Dedifferentiated amniotic fluid mesenchymal stem cell (primary cell): Measurements from ENCODE around the gene SERINC5.

Experiments
- DNase-seq: peaks from one replicate; pipeline ENCODE4 v3.0.0-alpha.2; 2016; ENCODE audit errors: extremely low spot score

SERINC5 gene

DNA sequence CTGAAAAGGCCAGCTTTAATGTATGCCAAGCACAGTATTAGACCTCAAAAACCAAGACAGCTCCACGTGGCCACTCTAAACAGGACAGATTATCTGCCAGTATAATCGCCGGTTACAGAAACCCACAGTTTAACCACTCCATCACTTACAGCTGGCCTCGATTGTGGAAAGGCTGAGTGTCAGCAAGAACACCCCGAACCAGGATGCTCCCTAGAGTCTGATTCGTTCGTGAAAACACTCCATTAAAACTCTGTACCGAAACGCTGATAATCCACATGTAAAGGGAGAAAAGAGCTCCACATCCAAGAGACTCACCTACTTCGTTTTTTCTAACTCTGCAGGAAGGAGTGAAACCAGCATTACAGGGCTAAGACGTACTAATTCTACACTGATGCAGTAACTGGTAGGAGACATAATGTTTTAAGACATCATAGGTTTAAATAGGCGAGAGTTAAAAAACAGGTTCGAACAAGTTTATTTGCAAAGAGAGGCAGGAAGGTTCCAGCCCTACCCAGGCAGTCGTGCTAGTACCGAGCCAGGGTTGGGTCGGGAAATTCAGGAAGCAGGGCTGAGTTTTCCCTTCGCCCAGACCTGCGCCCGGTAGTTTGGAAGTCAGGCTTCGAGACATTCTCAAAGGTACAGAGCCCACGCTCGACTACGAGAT is 949 bp downstream of the SERINC5 start:
- peak; percentile 16 for DNase-seq

DNA sequence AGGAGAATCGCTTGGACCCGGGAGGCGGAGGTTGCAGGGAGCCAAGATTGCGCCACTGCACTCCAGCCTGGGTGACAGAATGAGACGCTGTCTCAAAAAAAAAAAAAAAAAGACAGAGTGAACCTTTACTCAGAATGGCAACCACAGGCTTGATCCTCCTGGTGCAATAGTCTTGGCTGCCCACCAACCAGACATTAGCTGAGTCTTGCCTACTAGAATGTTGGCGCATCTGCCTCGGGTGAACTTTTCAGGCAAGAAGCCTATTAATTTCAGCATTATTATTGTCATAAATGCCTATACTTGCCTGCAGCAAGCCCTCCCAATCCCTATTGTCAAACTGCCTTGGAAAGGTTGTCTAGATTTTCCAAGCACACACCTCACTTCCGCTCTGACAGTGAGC is 4.2 kb downstream of the SERINC5 start:
- no peak for DNase-seq

DNA sequence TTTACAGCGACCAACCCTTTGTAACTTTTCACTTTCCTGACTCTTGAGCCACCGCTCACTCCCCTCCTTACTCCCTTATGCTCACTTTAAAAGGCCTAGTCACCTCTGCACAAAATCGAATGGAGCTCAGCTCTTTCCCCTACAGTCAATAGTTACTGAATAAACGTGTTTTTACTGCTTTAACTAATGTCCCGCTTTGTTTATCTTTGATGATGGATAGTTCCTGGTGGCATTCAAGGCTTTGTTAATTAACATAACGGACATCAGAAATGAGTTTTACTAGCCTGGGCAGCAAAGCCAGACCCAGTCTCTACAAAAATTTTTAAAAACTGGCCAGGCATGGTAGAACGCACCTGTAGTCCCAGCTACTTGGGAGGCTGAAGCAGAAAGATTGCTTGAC is 5.0 kb downstream of the SERINC5 start:
- DNase-seq = no peak

DNA sequence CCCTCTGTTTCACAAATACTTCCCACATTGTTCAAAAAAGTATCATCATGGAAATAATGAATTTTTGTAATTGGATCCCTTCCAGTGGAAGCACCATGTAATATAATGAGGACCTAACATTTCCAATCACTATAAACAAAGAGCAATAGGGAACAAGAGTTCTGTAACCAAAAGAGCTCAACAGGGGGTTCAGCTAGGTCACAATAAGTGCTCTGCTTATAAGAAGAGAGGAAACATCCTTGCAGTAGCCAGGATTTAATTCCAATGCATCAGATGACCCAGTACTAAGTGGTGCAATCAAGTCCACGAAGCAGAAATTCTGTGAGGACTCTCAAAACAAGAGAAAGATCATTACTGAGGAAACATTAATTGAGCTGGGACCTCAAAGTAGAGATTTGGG is 5.9 kb downstream of the SERINC5 start:
- no peak for DNase-seq

DNA sequence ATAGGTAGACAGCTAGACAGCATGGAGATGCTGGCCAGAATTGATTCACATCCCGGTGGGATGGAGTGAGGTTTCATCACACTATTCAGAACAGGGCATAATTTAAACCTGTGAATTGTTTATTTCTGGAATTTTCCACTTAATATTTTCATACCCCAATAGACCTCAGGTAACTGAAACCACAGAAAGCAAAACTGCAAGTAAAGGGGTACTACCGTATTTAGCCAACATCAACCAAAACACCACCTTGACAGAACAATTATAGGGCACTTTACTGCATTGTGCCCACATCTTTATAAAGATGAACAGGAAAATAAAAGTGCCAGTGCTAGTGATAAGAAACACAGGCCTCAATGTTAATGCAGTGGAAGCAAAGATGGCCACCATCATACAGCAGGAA is 7.5 kb downstream of the SERINC5 start:
- DNase-seq = no peak

DNA sequence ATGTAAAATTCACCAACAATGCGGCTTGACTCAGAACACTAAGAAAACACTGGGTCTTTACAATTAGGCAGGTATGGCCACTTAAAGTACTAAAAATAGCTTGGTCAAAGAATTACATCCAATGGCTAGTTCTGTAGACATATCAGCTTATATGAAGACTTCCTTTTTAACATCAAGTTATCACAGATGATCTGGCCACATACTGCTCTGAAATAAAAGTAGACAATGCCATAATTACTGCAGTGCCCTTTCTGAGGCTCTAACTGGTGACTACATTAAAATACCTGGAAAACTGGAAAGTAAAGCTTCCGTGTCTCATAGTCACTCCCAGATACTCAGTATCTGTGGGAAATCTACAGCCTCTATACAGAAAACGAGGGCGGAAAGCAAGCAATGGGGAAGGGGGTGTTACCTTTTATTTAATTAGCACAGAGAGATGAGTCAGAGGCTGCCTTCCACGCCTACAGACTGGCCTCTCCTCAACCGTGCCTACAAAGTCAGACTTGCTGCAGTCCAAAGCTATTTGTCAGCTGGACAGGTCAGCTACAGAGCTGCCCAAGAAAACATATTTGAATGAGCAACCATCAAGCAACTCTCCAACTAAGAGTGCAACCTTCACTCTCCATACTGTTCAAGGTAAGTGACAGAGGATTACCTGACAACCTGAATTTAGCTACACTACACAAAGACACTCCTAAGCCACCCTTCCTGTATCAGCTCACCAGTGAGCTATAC is 8.7 kb downstream of the SERINC5 start:
- DNase-seq = peak; percentile 88

DNA sequence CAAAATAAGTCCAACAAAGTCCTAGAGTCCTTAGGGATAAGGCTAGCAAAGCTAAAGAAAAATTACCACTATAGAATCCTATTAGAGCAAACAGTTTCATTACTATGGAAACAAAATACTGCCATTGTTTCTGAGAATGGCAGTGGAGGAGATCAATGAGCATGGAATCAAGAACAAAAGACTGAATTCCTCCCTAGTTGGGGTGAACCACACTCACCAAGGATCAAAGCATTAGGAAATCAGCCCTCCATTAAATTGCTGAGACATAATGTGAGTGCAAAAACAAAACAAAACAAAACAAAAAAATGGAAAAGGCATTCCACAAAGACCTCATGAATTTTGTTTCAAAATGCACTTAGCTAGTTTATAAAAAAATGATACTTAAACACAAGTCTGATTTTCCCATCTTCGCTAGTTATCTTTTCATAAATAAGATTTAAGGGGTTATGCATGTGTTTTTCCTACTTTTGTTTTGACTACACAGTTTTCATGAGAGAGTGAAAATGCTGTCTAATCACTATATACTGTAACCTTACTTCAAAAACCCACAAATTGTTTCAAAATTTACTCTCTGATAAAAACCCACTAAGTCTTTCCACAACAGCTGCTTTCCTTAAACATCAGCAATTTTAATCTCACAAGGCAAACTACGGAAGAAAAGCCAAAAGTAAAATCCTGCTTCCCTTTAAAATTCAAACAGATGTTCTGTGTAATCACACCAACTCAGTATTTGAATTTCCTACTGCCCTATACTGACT is 9.7 kb downstream of the SERINC5 start:
- DNase-seq = peak; percentile 72

DNA sequence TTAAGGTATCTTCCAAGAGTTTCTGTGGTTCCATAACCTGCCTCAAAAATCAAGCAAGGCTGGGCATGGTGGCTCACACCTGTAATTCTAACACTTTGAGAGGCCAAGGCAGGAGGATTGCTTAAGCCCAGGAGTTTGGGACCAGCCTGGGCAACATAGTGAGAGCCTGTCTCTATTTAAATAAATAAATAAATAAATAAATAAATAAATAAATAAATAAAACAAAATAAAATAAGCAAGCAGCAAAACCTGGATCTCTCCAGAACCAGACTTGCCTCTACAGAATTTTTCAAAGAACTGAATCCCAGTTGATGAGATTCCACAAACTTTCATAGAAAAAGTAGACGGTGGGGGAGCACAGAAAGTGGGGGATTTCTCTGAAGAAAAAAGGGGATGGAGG is 12.3 kb downstream of the SERINC5 start:
- no peak for DNase-seq

DNA sequence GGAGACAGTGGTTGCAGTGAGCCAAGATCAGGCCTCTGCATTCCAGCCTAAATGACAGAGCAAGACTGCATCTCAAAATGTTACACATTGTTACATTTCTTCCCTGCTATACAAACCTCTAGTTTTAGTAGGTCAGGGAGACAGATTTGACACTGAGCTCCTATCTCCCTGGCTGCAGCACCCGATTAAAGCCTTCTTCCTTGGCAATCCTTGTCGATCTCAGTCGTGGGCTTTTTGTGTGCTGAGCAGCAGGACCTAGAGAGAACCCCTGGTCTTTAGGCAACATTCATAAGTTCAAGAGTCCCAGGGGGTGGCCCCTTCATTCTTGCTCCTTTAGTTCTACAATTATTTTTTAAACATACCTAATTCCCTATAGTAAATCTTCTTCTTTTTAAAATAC is 13.0 kb downstream of the SERINC5 start:
- DNase-seq = no peak

DNA sequence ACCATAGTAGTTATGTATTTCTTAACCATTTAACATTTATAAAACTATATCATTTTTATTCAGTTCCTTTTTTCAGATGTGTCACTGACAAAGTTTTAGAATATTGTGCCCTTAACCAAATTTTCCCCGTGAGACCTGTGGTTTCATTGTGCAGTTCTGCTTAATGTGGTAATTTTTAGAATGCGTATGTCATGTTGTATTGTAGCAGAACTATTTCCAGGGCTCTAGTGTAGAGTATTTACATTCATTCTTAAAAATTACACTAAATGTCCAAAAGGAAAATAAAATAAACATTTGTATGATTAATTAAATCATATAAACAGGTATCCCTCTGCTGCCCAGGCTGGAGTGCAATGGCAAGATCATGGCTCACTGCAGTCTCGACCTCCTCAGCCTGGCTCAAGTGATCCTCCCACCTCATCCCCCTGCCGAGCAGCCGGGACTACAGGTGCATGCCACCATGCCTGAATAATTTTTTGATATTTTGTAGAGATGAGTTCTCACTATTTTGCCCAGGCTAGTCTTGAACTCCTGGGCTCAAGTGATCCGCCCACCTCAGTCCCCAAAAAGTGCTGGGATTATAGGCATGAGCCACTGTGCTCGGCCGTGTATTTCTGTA is 15.4 kb downstream of the SERINC5 start:
- DNase-seq = no peak

DNA sequence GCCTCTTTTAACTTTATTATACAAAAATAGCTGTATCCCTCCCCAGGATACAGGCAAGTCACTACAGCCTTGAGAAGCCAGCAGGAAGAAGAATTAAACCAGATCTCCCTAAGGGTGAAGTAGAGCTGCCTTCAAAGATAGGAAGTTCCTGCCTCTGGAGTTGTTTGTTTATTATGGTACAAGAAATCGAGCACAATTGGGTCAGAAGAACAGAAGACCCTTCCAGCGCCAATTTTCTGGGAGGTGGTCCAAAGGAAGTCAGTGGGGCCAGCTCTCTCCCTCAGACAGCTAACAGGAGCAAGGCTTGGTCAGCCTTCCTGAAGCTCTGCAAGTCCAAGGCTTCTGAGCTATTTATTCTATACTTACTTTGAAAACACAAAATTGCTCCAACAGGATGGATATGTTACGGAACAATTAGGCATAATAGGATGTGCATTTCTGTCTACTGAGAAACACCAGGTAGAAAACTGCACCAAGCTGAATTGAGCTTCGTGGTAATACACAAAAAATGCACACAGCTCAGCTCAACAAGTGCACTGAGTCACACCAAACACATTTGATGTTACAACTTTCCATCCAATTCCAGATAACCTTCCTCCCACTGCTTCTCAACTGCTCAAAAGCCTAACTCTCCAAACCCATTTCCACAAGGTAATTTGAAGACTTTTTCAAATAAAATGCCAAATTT is 16.0 kb downstream of the SERINC5 start:
- no peak for DNase-seq

DNA sequence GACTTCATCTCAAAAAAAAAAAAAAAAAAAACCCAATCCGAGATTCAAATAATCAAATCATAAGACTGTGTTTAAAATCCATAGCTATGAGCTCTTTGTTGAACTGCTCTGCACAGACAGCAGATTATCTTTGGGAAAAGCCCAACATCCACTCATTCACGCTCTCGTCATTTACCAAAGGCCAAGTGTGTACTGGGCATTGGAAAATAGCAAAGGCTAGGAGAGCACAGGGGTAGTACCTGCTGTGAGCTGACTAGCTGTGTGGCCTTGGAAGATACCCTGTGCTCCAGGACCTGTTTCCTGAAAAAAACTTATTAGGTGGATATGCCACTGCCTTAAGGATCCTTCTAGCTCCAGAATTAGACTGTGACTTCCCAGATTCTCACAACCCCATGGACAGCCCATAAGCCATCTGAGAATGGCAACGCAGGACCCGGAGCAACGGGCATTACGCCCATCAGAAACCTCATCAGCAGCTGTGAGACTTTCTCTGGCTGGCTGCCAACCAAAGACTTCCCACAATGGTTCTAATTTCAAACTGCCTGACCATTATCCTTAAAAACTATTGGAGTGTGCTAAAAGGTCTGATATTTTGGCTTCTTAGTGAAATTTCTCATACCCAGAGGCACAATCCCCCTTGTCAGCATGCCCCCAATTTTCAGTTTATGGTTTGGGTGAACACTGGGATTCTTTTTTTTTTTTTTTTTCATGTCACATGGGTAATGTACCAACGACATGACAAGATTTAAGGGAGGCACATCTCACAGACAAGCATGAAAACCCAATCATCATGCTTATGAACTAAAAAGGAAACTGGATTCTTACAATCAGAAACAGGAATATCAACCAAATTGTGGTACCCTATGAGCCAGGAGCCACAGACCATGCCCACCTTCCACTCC is 16.8 kb downstream of the SERINC5 start:
- DNase-seq = no peak

DNA sequence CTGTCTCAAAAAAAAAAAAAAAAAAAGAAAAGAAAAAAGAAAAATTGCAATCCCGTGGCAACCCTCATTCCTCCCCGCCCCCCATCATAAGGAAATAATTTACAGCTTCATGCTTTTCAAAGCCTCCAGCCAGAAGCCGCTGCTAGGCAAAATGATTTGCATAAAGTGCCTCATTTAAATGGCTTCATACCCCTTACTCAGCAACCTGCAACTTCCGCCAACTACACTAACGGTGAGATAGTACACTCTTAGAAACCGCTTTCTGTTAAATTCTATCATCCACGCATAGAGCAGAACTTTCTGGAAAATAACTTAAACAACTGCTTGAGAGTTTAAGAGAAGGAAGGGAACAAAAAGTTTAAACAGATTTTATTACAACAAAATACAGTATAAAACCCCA is 17.8 kb downstream of the SERINC5 start:
- no peak for DNase-seq

DNA sequence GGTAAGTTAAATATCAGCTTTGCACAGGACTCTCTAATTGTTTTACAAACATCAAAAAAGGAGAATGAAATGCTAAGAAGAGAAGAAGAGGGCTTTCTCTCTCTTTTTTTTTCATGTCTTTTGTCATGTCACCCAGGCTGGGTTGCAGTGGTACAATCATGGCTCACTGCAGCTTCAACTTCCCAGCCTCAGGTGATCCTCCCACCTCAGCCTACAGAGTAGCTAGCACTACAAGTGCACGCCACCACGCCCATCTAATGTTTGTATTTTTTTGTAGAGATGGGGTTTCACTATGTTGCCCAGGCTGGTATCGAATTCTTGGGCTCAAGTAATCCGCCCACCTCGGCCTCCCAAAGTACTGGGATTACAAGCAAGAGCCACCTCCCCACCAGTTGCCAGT is 18.6 kb downstream of the SERINC5 start:
- no peak for DNase-seq

DNA sequence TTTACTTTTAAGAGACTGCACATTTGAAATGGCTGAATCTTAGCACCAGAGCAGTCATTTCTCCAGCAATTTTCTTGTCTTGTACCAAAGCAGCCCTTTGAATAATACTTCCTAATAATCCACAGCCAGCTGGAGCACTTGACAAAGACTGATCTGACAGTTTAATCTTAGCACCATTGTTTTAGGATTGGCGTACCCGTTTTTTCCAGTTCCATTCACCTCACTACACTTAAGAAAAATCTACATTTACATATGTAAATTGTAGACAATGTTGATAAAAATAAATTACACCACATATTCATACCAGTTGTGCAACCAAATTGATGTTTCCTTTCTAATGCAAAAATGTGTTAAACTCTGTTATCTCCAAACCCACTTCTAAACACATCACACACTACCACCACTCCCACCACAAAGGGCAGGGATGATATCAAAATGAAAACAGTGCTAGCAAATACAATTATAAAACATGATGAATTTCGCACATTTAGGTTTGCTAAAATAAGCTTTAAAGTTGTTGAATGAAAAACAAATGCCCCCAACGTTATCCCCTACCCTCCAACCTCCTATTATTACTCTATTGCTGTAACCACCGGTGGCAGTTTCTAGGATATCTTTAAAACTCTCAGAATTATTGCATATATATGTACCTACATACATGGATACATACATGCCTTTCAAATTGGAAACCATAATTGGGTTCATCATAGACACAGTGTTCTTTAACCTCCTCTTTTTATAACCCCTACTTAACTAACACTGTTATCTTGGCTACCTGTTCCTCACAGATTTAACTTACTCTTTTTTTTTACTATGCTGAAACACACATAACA is 21.5 kb downstream of the SERINC5 start:
- no peak for DNase-seq

DNA sequence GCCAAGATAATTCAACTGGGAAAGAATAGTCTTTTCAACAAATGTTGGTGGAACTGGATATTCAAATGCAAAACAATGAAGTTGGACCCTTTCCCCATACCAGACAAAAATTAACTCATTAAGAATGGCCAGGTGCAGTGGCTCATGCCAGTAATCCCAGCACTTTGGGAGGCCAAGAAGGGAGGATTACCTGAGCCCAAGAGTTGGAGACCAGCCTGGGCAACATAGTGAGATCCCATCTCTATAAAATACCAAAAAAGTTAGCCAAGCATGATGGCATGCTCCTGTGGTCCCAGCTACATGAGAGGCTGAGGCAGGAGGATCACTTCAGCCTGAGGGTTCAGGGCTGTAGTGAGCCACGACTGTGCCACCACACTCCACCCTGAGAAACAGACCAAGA is 24.2 kb downstream of the SERINC5 start:
- no peak for DNase-seq

DNA sequence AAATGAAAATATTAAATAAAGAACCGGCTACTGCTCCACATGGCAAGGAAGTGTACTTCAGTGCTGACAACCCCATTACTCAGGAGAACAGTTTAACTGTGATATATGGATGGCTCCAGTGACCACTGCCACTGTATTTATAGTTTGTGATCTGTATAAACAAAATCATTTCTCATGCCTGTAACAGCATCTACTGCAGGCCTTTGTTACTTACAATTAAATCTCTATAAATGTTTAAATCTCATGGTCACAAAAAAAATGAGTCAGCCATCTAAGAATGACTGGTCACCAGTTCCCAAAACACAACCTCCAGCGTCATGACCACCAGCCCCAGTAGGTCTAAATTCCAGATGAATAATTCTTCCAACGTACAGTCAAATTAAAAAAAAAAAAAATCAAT is 24.6 kb downstream of the SERINC5 start:
- no peak for DNase-seq

DNA sequence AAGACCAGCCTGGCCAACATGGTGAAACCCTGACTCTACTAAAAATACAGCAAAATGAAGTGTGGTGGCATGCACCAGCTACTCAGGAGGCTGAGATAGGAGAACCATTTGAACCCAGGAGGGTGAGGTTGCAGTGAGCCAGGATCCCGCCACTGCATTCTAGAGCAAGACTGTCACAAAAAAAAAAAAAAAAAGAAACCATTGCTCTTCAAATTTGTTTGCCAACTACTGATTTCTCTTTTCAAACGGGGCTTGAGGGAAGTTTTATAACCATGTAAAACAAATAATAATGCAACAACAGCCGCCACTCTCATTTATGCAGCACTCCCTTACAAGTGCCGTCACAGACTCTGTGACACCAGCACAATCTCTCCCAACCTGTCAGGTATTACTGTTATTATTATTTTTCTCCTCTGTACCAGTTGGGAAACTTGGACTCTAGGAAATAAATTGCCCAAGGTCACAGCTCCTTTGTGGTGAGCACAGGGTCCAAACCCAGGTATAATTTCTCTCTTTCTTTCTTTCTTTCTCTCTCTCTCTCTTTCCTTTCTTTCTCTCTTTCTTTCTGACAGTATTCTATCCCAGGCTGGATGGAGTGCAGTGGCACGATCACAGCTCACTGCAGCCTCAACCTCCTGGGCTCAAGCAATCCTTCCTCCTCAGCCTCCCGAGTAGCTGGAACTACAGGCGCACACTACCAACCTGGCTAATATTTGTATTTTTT is 25.4 kb downstream of the SERINC5 start:
- DNase-seq = no peak

DNA sequence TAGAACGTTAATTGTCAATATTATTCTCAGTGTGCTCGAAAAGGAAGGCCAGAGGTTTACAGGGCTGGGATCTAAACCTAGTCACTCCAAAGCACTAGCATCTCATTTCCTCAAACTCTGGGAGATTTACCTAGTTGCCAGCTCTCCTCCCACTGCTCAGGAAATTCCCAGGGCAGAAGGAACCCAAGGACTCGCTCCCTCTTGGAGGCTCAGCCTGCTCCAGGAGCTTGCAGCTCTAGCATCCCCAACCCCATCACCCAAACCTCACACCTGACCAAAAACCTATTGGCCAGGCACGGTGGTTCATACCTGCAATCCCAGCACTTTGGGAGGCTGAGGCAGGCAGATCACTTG is 26.0 kb downstream of the SERINC5 start:
- no peak for DNase-seq
